Fibroblast of villous mesenchyme (primary cell): ENCODE measurements around the gene ZNF385B. TPM values are rescaled to one million over a fixed set of nuclear protein-coding genes. Genes with fewer than 3 reads are reported as not detected.

Experiments
- DNase-seq: peaks from one replicate; pipeline ENCODE4 v3.0.0-alpha.2; 2010; ENCODE audit warnings: low read depth
- H3K4me3 ChIP-seq: 2 replicates; pipeline ENCODE4 v1.5.1; 2011; ENCODE audit warnings: low read depth, mild to moderate bottlenecking, low read length
- total RNA-seq: library from RNA; depleted of rRNA; stranded (reverse); fragments of >200 nt; gene quantifications from 2 replicates; pipeline ENCODE4 v1.2.3, GENCODE V29; 2012
- TF ChIP-seq, protein P1 (sequence below): IDR thresholded peaks from 2 replicates; pipeline ENCODE4 v1.5.1; 2012; ENCODE audit warnings: low read depth, mild to moderate bottlenecking, low read length; ENCODE audit not compliant: insufficient read depth

Gene ZNF385B
- total RNA-seq, 1 donor, result not detected

DNA sequence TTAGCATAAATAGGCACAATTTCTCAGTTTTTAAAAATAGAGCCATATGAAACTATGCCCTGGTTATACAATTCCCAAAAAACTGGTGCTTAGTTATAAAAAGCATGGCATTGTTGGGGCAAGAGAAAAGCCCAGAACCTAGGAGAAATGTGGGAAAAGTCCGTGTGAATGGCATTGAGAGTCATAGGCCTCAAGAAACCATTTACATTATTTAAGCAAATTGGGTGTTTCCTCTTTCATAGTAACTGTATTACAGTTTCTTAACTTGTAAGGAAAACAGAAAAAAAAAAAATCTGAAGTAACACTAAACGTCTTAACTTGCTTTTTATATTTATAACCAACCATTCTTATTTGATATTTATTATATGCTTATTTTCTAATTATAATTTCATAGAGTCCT, 425.8 kb downstream of the ZNF385B start:
- H3K4me3 ChIP-seq, result no peak overlapping the region
- TF ChIP-seq, protein P1, sequence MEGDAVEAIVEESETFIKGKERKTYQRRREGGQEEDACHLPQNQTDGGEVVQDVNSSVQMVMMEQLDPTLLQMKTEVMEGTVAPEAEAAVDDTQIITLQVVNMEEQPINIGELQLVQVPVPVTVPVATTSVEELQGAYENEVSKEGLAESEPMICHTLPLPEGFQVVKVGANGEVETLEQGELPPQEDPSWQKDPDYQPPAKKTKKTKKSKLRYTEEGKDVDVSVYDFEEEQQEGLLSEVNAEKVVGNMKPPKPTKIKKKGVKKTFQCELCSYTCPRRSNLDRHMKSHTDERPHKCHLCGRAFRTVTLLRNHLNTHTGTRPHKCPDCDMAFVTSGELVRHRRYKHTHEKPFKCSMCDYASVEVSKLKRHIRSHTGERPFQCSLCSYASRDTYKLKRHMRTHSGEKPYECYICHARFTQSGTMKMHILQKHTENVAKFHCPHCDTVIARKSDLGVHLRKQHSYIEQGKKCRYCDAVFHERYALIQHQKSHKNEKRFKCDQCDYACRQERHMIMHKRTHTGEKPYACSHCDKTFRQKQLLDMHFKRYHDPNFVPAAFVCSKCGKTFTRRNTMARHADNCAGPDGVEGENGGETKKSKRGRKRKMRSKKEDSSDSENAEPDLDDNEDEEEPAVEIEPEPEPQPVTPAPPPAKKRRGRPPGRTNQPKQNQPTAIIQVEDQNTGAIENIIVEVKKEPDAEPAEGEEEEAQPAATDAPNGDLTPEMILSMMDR, result no peak
- DNase-seq, result no peak

DNA sequence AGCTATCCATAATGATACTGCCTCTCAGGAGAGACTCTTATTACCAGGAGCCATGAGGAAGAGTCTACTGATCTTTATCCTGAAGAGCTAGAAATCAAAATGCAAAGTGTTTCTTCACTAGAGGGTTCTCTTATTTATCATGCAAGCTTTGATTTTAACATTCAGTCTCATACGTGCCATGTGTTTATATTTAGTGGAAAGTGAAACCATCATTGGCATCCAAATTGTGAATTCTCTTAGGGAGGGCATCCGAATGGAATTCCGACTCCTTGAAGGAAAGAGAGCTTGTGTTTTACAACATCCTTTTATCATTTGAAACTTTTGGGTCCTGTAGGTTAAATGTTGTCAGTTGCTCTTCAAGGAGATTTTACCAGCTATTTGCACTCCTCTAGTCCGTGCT, 426.4 kb downstream of the ZNF385B start:
- TF ChIP-seq, protein P1, result no peak
- no peak for DNase-seq
- H3K4me3 ChIP-seq, result no peak overlapping the region

DNA sequence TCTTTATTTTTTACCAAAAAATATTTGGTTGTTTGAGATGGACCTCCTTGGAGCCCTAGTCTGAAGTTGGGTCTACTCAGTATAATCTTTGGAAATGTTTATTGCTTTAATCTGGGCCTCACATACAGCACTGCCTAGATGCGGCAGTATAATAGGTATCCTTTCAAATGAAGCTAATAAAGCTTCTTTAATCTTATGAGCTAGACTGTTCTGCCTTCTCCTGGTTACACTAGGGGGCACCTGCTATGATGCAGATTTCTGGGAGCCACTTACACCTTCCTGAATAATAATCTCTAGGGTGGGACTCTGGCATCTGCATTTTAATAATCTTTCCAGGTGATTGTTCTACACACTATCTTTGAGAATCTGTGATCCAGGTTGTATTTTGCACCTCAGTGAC, 427.1 kb downstream of the ZNF385B start:
- TF ChIP-seq, protein P1, result no peak
- no peak overlapping the region for H3K4me3 ChIP-seq
- no peak for DNase-seq

DNA sequence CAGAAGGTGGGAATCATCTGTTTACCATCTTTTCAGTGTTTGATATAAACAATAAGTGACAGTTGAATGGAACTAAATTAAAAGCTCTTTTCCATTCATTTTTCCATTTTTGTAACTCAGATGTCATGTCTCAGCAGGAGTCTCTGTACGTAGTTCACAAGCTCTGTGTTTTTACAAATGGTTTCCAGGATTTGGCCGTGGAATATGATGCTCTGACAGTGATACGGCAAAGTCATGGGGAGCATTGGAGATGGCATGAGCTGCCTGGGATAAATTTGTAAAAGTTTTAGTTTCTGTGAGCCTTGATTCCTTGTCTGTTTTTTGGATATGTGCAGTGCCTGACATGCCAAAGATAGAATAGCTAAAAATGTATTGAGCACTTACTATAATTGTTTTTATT, 428.7 kb downstream of the ZNF385B start:
- H3K4me3 ChIP-seq, result no peak overlapping the region
- no peak for DNase-seq
- TF ChIP-seq, protein P1, result no peak

DNA sequence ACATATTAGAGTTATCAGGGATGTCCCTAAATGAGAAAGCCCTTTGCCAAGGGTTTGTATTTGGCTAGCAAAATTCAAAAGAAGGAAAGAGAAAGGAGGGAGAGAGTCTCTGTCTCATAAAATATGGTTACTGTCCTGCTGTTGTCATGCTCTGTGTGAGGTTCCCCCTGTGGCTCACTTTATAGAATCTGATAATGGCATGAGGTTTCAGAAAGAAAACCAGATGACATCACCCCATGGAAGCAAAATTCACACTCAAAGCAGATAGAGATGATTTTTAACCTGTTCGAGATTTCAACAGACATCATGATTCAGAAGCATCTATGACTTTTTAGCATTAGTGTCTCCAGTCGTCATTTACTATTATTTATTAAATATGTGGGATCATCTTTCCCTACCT, 431.8 kb downstream of the ZNF385B start:
- no peak for DNase-seq
- TF ChIP-seq, protein P1, result no peak
- H3K4me3 ChIP-seq, result no peak overlapping the region

DNA sequence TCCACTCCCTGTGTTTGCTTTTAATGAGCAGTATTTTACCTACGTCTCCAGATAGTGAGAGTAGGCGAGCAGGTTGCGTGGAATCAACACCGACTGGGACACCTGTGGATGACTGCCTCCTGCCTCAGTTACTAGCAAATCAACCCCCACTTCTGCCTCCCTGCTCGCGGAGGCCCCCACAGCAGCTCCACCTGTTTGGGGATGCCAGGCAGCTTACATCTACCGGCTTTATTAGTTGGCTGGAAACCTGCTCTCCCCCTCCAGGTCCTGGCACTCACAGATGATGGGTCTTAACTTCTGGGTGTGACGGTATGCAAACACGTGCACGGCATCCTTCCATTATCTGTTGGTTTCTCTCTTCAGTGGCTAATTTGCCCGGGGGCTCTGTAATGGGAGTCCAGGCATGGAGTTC, 432.3 kb downstream of the ZNF385B start:
- no peak for DNase-seq
- TF ChIP-seq, protein P1, result no peak
- H3K4me3 ChIP-seq, result no peak overlapping the region

DNA sequence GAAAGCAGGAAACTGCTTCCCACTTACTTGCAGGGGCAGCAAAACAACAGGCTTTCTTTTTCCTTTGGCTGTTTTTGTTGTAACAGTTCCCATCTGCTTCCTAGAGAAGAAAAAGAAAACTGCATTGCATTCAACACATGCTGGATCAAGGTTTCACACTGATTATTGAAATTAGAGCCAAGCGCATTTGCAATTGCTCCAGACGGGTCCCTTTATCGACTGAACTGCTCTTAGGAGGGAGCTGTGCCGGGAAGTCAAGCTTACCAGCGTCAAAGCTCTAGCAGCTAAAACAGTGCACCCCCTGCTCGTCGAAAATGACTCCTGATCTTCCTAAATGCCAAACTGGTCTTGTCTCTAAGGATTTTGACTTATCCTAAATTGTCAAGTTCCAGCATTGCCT, 432.8 kb downstream of the ZNF385B start:
- no peak overlapping the region for H3K4me3 ChIP-seq
- TF ChIP-seq, protein P1, result no peak
- no peak for DNase-seq
